Right hindlimb (tissue), 1 donor: ENCODE data around the gene CD163L1.

Experiments
- DNase-seq: peaks from one replicate; pipeline ENCODE4 v3.0.0-alpha.2; 2018

The CD163L1 gene

GRCh38 chr12:7321624-7322023 lies 122.3 kb downstream of the CD163L1 start:
- no peak for DNase-seq

GRCh38 chr12:7319930-7320329 lies 124.0 kb downstream of the CD163L1 start:
- DNase-seq = no peak

GRCh38 chr12:7310070-7310469 lies 133.9 kb downstream of the CD163L1 start:
- DNase-seq = no peak
